Left lung (tissue), 10 donors: ENCODE results near the gene MMS19. TPM values are rescaled to one million over a fixed set of nuclear protein-coding genes. Genes with fewer than 3 reads are reported as not detected.
A peak's percentile ranks its signal among the peaks of the same experiment; 100 is the strongest.

ENCODE experiments used
- ATAC-seq: fragments of 200-7000 bp; cut with Tn5 transposase; one replicate; pipeline ENCODE4 v1.9.1; 2020; ENCODE audit warnings: moderate library complexity
- DNase-seq, 4 donors: peaks; one replicate each; pipeline ENCODE4 v3.0.0-alpha.2; 2013 to 2020
- H3K27ac ChIP-seq, 2 donors: fragments of 200-600 bp; sonication (generic) in 1 of 2; one replicate each; pipeline versions ENCODE4 v1.5.0 to v1.8.0; 2020 to 2021
- H3K27me3 ChIP-seq, 2 donors: fragments of 200-600 bp; sonication (generic) in 1 of 2; one replicate each; pipeline versions ENCODE4 v1.5.0 to v1.8.0; 2020 to 2021
- H3K36me3 ChIP-seq, 2 donors: fragments of 200-600 bp; sonication (generic) in 1 of 2; one replicate each; pipeline versions ENCODE4 v1.5.0 to v1.8.0; 2020 to 2021
- H3K4me1 ChIP-seq, 2 donors: fragments of 200-600 bp; one replicate each; pipeline ENCODE4 v1.8.0; 2021
- H3K4me3 ChIP-seq, 2 donors: fragments of 200-600 bp; sonication (generic) in 1 of 2; one replicate each; pipeline versions ENCODE4 v1.5.0 to v1.8.0; 2020 to 2021; ENCODE audit warnings: mild to moderate bottlenecking in 1 of 2
- H3K9me3 ChIP-seq, 2 donors: fragments of 200-600 bp; sonication (generic) in 1 of 2; one replicate each; pipeline versions ENCODE4 v1.5.0 to v1.8.0; 2020 to 2021
- CTCF ChIP-seq, 2 donors: fragments of 200-600 bp; sonication (generic) in 1 of 2; IDR thresholded peaks; one replicate each; pipeline versions ENCODE4 v1.5.0 to v1.8.0; 2021; ENCODE audit warnings: antibody characterized with exemption in 2 of 2
- intact Hi-C, 2 donors: fragments of 100-400 bp; cut with DNase I; formaldehyde crosslinking; loops; one replicate each; pipeline versions ENCODE4 v1.11.2 to v1.14.2; 2022
- polyA plus RNA-seq, 6 donors: library from polyadenylated mRNA; unstranded; fragments of 120-200 nt; gene quantifications; one replicate each; pipeline ENCODE4 v1.2.1, GENCODE V29; 2013; ENCODE audit not compliant: insufficient read length in 6 of 6
- total RNA-seq, 2 donors: library from RNA; stranded (reverse); fragmentation: NEBNext Ultra II Directional; extraction: Animal tissue kit (Norgen Biotek cat#: 25700); gene quantifications; one replicate each; pipeline ENCODE4 v1.2.1, GENCODE V29; 2021
- donor health status: DM: no; HTN: yes; CAD: no.
- donor health status: DM: no; HTN: no; CAD: no.

Gene MMS19
- total and polyA plus RNA-seq, 8 donors: 60.1 to 113 (median 97.4) TPM

GRCh38 chr10:97464226-97464625, 34.0 kb downstream of the MMS19 start:
- Histone ChIP-seq H3K9me3 (no peaks in the 10 kb centered on the region), H3K36me3 (peaks cover 6 to 100% of the 10 kb centered on the region in 2 donors), H3K4me1 (peaks cover 0 to 16% of the 10 kb centered on the region in 2 donors), H3K4me3 (no peak overlapping the region), H3K27ac (peak overlapping the region; percentile 44 to 45), H3K27me3 (no peaks in the 10 kb centered on the region)
- no peak for TF ChIP-seq CTCF (IDR thresholded peaks at IDR 0.05)
- ATAC-seq: no peak
- DNase-seq: no peak
- intact Hi-C loops: loop anchor here in 1 of 2 donors (5.0 kb wide), 1 partner anchor 88 kb away; no protein-coding TSS in a partner anchor

DNA sequence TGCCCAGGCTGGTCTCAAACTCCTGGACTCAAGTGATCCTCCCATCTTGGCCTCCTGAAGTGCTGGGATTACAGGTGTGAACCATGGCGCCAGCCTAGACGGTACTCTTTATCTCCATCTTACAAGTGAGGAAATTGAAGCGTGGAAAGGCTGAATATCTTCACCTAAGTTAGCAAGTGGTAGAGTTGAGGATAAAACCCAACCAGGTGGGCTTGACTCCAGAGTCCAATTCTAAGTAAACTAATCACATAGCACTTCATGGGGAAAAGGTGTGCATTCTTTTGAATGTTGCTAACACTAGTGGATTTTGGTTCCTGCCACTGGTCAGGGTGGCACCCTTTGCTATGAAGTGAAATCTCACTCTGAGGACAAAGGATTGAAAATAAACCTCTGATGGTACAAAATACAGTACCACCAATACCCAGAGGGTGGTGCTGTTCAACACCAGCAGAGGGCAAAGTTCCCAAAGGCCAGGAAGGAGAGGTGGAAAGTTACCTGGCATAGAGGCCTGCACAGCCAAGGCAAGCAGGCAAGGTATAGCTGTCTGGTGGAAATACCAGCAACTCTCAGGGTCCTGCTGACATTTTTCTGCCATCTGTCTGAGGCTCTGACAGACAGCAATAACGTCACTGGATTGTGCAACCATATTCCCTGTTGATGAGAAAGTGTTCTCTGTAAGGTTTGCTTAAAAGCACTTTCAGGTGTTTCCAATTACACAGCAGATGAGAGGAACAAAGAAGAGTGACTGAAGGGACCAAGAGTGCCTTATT, 34.7 kb downstream of the MMS19 start:
- H3K27ac ChIP-seq: peak overlapping the region; percentile 44 to 45
- H3K4me1 ChIP-seq: peaks cover 0 to 16% of the 10 kb centered on the region in 2 donors
- H3K27me3 ChIP-seq: no peaks in the 10 kb centered on the region
- no peak overlapping the region for H3K4me3 ChIP-seq
- ATAC-seq (peak; percentile 89), DNase-seq (peak in 3 of 4 donors; percentile 19 to 55 (median 52))
- peaks cover 6 to 100% of the 10 kb centered on the region in 2 donors for H3K36me3 ChIP-seq
- H3K9me3 ChIP-seq: no peaks in the 10 kb centered on the region
- intact Hi-C loops: loop anchor here in 1 of 2 donors (5.0 kb wide), 1 partner anchor 89 kb away; no protein-coding TSS in a partner anchor
- TF ChIP-seq CTCF (IDR thresholded peaks at IDR 0.05): peak; percentile 71 to 72

- Histone ChIP-seq H3K36me3 (peaks cover 6 to 100% of the 10 kb centered on the region in 2 donors), H3K4me1 (peaks cover 0 to 16% of the 10 kb centered on the region in 2 donors), H3K9me3 (no peaks in the 10 kb centered on the region), H3K4me3 (no peak overlapping the region), H3K27ac (no peak overlapping the region), H3K27me3 (no peaks in the 10 kb centered on the region)
- DNase-seq: no peak
- no peak for TF ChIP-seq CTCF (IDR thresholded peaks at IDR 0.05)
- no peak for ATAC-seq
- intact Hi-C loops: loop anchor here in 1 of 2 donors (5.0 kb wide), 1 partner anchor 90 kb away; no protein-coding TSS in a partner anchor
Observed at GRCh38 chr10:97462309-97462708, 35.9 kb downstream of the MMS19 start.

GRCh38 chr10:97459933-97460332, 38.3 kb downstream of the MMS19 start:
- no peak for TF ChIP-seq CTCF (IDR thresholded peaks at IDR 0.05)
- no peak for ATAC-seq
- DNase-seq: no peak
- Histone ChIP-seq H3K4me1 (peaks cover 7 to 18% of the 10 kb centered on the region in 2 donors), H3K27ac (no peak overlapping the region), H3K27me3 (no peaks in the 10 kb centered on the region), H3K36me3 (peaks cover 10 to 99% of the 10 kb centered on the region in 2 donors), H3K9me3 (no peaks in the 10 kb centered on the region), H3K4me3 (no peak overlapping the region)
- intact Hi-C loops: loop anchor here in 1 of 2 donors (5.0 kb wide), 1 partner anchor 92 kb away; no protein-coding TSS in a partner anchor

DNA sequence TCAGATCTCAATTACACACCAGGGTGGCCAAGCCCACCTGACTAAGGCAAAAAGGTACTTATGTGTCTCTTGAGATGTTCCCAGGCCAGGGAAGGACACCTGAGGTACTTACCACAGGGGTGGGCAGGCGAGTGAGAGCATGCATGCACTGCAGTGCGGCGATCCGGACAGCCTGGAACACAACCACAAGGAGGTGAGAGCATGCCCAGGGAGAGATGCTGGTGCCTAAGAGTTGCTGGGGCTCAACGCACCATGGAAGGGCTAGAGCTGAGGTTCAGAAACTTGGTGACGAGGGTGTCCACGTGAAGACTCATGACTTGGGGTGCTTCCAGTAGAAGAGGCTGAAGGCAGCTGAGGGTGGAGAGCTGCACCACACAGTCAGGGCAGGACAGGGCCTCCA, 39.1 kb downstream of the MMS19 start:
- Histone ChIP-seq H3K36me3 (peaks cover 10 to 98% of the 10 kb centered on the region in 2 donors), H3K27ac (no peak overlapping the region), H3K27me3 (no peaks in the 10 kb centered on the region), H3K9me3 (no peaks in the 10 kb centered on the region), H3K4me1 (peaks cover 11 to 12% of the 10 kb centered on the region in 2 donors), H3K4me3 (no peak overlapping the region)
- intact Hi-C loops: no loop called here
- ATAC-seq (no peak), DNase-seq (no peak)
- TF ChIP-seq CTCF (IDR thresholded peaks at IDR 0.05): no peak
